IMR-90 (cell line): Measurements from ENCODE around the gene FAM117B. TPM values are rescaled to one million over a fixed set of nuclear protein-coding genes. Genes with fewer than 3 reads are reported as not detected.

Experiments used
- ATAC-seq: fragments of 200-7000 bp; cut with Tn5 transposase; 2 replicates; pipeline ENCODE4 v1.9.1; 2020; ENCODE audit warnings: low read depth, mild to moderate bottlenecking, moderate library complexity
- BruUV-seq: library from RNA; stranded (reverse); fragments of 400-500 nt; replicated peaks from 2 replicates; lab custom pipeline; 2021; lab: Mats Ljungman, UMichigan
- CTCF ChIA-PET: fragments of 300-600 bp; formaldehyde crosslinking; extraction: SDS; loops from one replicate; lab custom pipeline; 2021; ENCODE audit warnings: antibody characterized with exemption; lab: Yijun Ruan, JAX
- POLR2A ChIA-PET: fragments of 300-600 bp; sonication (Branson Sonifier 250); formaldehyde crosslinking; loops from one replicate; lab custom pipeline; 2022; ENCODE audit warnings: antibody characterized with exemption; ENCODE audit not compliant: unreplicated experiment; lab: Charles Lee
- DNase-seq: peaks from one replicate; pipeline ENCODE4 v3.0.0; 2013
- H2AFZ ChIP-seq: replicated peaks from 2 replicates; pipeline ENCODE3; 2013; ENCODE audit warnings: low read length, mild to moderate bottlenecking; ENCODE audit not compliant: poor library complexity
- H2AK5ac ChIP-seq: 2 replicates; pipeline ENCODE4 v1.6.1; 2013; ENCODE audit warnings: low read depth, low read length, inconsistent platforms
- H2AK9ac ChIP-seq: replicated peaks from 2 replicates; pipeline ENCODE3; 2013; ENCODE audit warnings: mild to moderate bottlenecking, low read depth, low read length, moderate library complexity; ENCODE audit not compliant: poor library complexity
- H2BK120ac ChIP-seq: 2 replicates; pipeline ENCODE4 v1.6.1; 2013; ENCODE audit warnings: low read depth, low read length, inconsistent platforms
- H2BK15ac ChIP-seq: 3 replicates; pipeline ENCODE4 v1.6.1; 2013; ENCODE audit warnings: low read depth, low read length, inconsistent platforms
- H2BK20ac ChIP-seq: 2 replicates; pipeline ENCODE4 v1.6.1; 2013; ENCODE audit warnings: low read depth, mild to moderate bottlenecking, inconsistent platforms, low read length, moderate library complexity
- H2BK5ac ChIP-seq: 2 replicates; pipeline ENCODE4 v1.6.1; 2013; ENCODE audit warnings: mild to moderate bottlenecking, low read depth, low read length, inconsistent platforms; ENCODE audit not compliant: poor library complexity, severe bottlenecking
- H3K14ac ChIP-seq: replicated peaks from 2 replicates; pipeline ENCODE4 v1.6.1; 2013; ENCODE audit warnings: low read depth, low read length, inconsistent platforms
- H3K18ac ChIP-seq: 2 replicates; pipeline ENCODE4 v1.6.1; 2013; ENCODE audit warnings: low read depth, low read length, control low read depth
- H3K23ac ChIP-seq: 2 replicates; pipeline ENCODE4 v1.6.1; 2013; ENCODE audit warnings: low read depth, low read length, inconsistent platforms
- H3K27ac ChIP-seq: 2 replicates; pipeline ENCODE4 v1.5.1; 2013; ENCODE audit warnings: mild to moderate bottlenecking, control low read depth, low read length; ENCODE audit not compliant: insufficient read depth
- H3K27me3 ChIP-seq: 2 replicates; pipeline ENCODE4 v1.6.1; 2013; ENCODE audit warnings: low read length; ENCODE audit not compliant: control insufficient read depth, insufficient read depth
- H3K36me3 ChIP-seq: 2 replicates; pipeline ENCODE4 v1.6.1; 2013; ENCODE audit warnings: low read length, mixed read lengths; ENCODE audit not compliant: control insufficient read depth, insufficient read depth
- H3K4ac ChIP-seq: 2 replicates; pipeline ENCODE4 v1.6.1; 2013; ENCODE audit warnings: low read depth, low read length, inconsistent platforms
- H3K4me1 ChIP-seq: 2 replicates; pipeline ENCODE4 v1.6.1; 2013; ENCODE audit warnings: low read length, mixed read lengths; ENCODE audit not compliant: control insufficient read depth, insufficient read depth
- H3K4me2 ChIP-seq: 2 replicates; pipeline ENCODE4 v1.6.1; 2013; ENCODE audit warnings: low read depth, mild to moderate bottlenecking, control low read depth, low read length, moderate library complexity
- H3K4me3 ChIP-seq: 2 replicates; pipeline ENCODE4 v1.5.1; 2013; ENCODE audit warnings: low read depth, mild to moderate bottlenecking, control low read depth, low read length, moderate library complexity; ENCODE audit not compliant: insufficient read depth
- H3K56ac ChIP-seq: 2 replicates; pipeline ENCODE4 v1.6.1; 2013; ENCODE audit warnings: low read length, inconsistent platforms; ENCODE audit not compliant: insufficient read depth; ENCODE audit errors: extremely low read depth
- H3K79me1 ChIP-seq, 2 experiments: 2 replicates each; pipeline ENCODE4 v1.6.1; 2013; ENCODE audit warnings: low read length in 2 of 2, inconsistent platforms in 1 of 2, low read depth in 1 of 2
- H3K9ac ChIP-seq: 2 replicates; pipeline ENCODE4 v1.6.1; 2013; ENCODE audit warnings: low read depth, low read length, control low read depth
- H3K9me1 ChIP-seq: 2 replicates; pipeline ENCODE4 v1.6.1; 2013; ENCODE audit warnings: low read length, inconsistent platforms; ENCODE audit not compliant: insufficient read depth
- H3K9me3 ChIP-seq: 2 replicates; pipeline ENCODE4 v1.6.1; 2013; ENCODE audit warnings: low read length; ENCODE audit not compliant: control insufficient read depth, insufficient read depth
- H4K20me1 ChIP-seq: 2 replicates; pipeline ENCODE4 v1.6.1; 2013; ENCODE audit warnings: low read length, inconsistent platforms; ENCODE audit not compliant: insufficient read depth
- H4K5ac ChIP-seq: 2 replicates; pipeline ENCODE4 v1.6.1; 2013; ENCODE audit warnings: mild to moderate bottlenecking, low read depth, low read length, control low read depth
- H4K8ac ChIP-seq, 2 experiments: 2 replicates each; pipeline ENCODE4 v1.6.1; 2013; ENCODE audit warnings: low read depth in 2 of 2, low read length in 2 of 2, control low read depth in 1 of 2, inconsistent platforms in 1 of 2
- H4K91ac ChIP-seq: 2 replicates; pipeline ENCODE4 v1.6.1; 2013; ENCODE audit warnings: low read depth, low read length, inconsistent platforms; ENCODE audit not compliant: insufficient read depth
- CEBPB ChIP-seq: IDR thresholded peaks from 2 replicates; pipeline ENCODE4 v1.6.1; 2012; ENCODE audit warnings: low read depth, low read length, improper control_type of control experiment
- ELK1 ChIP-seq: fragments of 150-350 bp; IDR thresholded peaks from 2 replicates; pipeline ENCODE4 v1.6.1; 2016; ENCODE audit warnings: low read depth, mild to moderate bottlenecking, low read length, moderate library complexity, borderline replicate concordance
- FOS ChIP-seq: fragments of 150-350 bp; IDR thresholded peaks from 2 replicates; pipeline ENCODE4 v1.6.1; 2016; ENCODE audit warnings: low read depth, low read length
- MAFK ChIP-seq: IDR thresholded peaks from 2 replicates; pipeline ENCODE4 v1.6.1; 2012; ENCODE audit warnings: low read depth, low read length, improper control_type of control experiment
- MXI1 ChIP-seq: IDR thresholded peaks from 2 replicates; pipeline ENCODE4 v1.6.1; 2012; ENCODE audit warnings: low read depth, mild to moderate bottlenecking, low read length, moderate library complexity, borderline replicate concordance
- NFE2L2 ChIP-seq: fragments of 150-350 bp; IDR thresholded peaks from 2 replicates; pipeline ENCODE4 v1.6.1; 2016; ENCODE audit warnings: low read depth, mild to moderate bottlenecking, low read length
- POLR2A ChIP-seq: IDR thresholded peaks from 2 replicates; pipeline ENCODE4 v1.6.1; 2012; ENCODE audit warnings: mild to moderate bottlenecking, low read depth, low read length
- SMC3 ChIP-seq: fragments of 150-350 bp; IDR thresholded peaks from 2 replicates; pipeline ENCODE4 v1.6.1; 2016; ENCODE audit warnings: low read depth, mild to moderate bottlenecking, antibody characterized with exemption, low read length, moderate library complexity
- WGBS, 2 experiments: methylation state at CpG; one replicate each; pipeline versions ENCODE4 v1.1.5 to v1.1.7; 2013; ENCODE audit warnings: missing lambda C conversion rate in 2 of 2; ENCODE audit not compliant: insufficient read length in 1 of 2; ENCODE audit errors: extremely low coverage in 2 of 2; 5-methylcytosine and 5-hydroxymethylcytosine counted together
- dilution Hi-C: fragments of 300-500 bp; cut with HindIII; formaldehyde crosslinking; loops from one replicate; pipeline ENCODE4 v1.14.3; 2018; ENCODE audit warnings: low sequenced_read_pairs; ENCODE audit not compliant: unreplicated experiment
- in situ Hi-C: fragments of 300-500 bp; cut with MboI; formaldehyde crosslinking; loops from 3 replicates; pipeline ENCODE4 v1.14.3; 2019; ENCODE audit warnings: low sequenced_read_pairs, inconsistent platforms, mixed read lengths
- intact Hi-C: fragments of 100-400 bp; cut with micrococcal nuclease; formaldehyde crosslinking; loops from 2 replicates; pipeline ENCODE4 v1.10.0; 2022
- polyA plus RNA-seq, 3 experiments: library from polyadenylated mRNA; depleted of rRNA; stranded (reverse); fragments of >200 nt; gene quantifications; 2 replicates each; pipeline ENCODE4 v1.2.3, GENCODE V29; 2012; ENCODE audit warnings: low replicate concordance in 1 of 3
- total RNA-seq: library from RNA; depleted of rRNA; stranded (reverse); fragments of >200 nt; gene quantifications from 2 replicates; pipeline ENCODE4 v1.2.3, GENCODE V29; 2012

FAM117B gene
- total and polyA plus RNA-seq, 2 of the 4 experiments (the other 2 are of a cell fraction) = 0.54 to 0.79 TPM

- Histone ChIP-seq H2BK120ac (no peak overlapping the region), H4K20me1 (no peaks in the 10 kb centered on the region), H3K9me3 (no peaks in the 10 kb centered on the region), H3K56ac (no peak overlapping the region), H3K36me3 (no peaks in the 10 kb centered on the region), H3K23ac (no peak overlapping the region), H3K9ac (no peak overlapping the region), H3K18ac (no peak overlapping the region), H3K14ac (no peak overlapping the region), H3K27ac (no peak overlapping the region), H4K91ac (no peak overlapping the region), H2AK5ac (no peak overlapping the region), H2AFZ (no peak overlapping the region), H2BK20ac (no peak overlapping the region), H2BK15ac (no peak overlapping the region), H2BK5ac (no peak overlapping the region), H3K27me3 (no peaks in the 10 kb centered on the region), H4K8ac (no peak overlapping the region), H3K4me3 (no peak overlapping the region), H4K5ac (no peak overlapping the region), H3K4me1 (peaks cover 2% of the 10 kb centered on the region; the same call in 1 of the 2 replicates), H3K9me1 (no peaks in the 10 kb centered on the region), H3K79me1 (no peaks in the 10 kb centered on the region), H3K4ac (no peak overlapping the region), H2AK9ac (no peak overlapping the region), H3K4me2 (no peak overlapping the region)
- TF ChIP-seq FOS (no peak), POLR2A (no peak), MAFK (no peak), SMC3 (no peak), MXI1 (no peak), NFE2L2 (no peak), CEBPB (no peak), ELK1 (no peak)
- no peak for ATAC-seq
- DNase-seq = no peak
- intact Hi-C loops (no loop called here), dilution Hi-C loops (no loop called here), in situ Hi-C loops (no loop called here)
- ChIA-PET POLR2A (no interaction called here), CTCF (no interaction called here)
- 60% methylated on average over 1 of the region's 4 CpGs; no CpG with 5 or more reads in 1 of the 2 experiments for WGBS, 2 experiments
- no TSS peak for BruUV-seq
Observed at GRCh38 chr2:202652119-202652518, 17.4 kb downstream of the FAM117B start.
